ENCODE measurements around the gene SETD6.

Gene SETD6

DNA sequence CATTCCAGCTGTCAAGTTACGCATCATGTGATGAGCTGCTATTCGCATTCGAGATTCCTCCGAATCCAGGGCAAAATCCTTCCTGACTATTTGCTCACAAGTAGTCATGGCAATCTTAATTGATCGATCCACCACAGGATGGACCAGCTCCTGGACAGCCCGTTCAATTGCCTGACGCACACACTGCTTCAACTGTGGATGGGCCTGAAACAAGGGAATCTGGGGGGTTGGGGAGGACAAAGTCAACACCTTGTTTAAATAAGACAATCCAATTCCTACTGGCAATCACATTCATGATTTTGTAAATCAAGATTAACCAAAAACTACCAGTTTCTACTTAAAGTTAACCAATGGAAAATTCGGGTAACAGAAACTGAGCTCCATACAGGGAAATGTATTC is 28.4 kb downstream of the SETD6 start:
- no peak overlapping the region for H3K9ac ChIP-seq (ENCODE audit: low read length)
- no peak overlapping the region for H3K4me3 ChIP-seq (ENCODE audit: low read depth, low read length, poor library complexity, severe bottlenecking)
- 0 out of 2 replicates have a peak, but pooled peaks cover 2% of the 10 kb centered on the region for H4K20me1 ChIP-seq (ENCODE audit: insufficient read depth, low read length)
- peaks cover 7% of the 10 kb centered on the region; the same call in 1 of the 2 replicates for H3F3A ChIP-seq (ENCODE audit: insufficient read depth, low read length)
- no peak overlapping the region for H3K4me2 ChIP-seq (ENCODE audit: low read length)
- no peaks in the 10 kb centered on the region for H3K9me3 ChIP-seq (ENCODE audit: low read length)
- H3K79me2 ChIP-seq (ENCODE audit: insufficient read depth, low read length): no peaks in the 10 kb centered on the region
- H3K27me3 ChIP-seq (ENCODE audit: insufficient read depth, low read length): no peaks in the 10 kb centered on the region
- TF ChIP-seq, protein P1, sequence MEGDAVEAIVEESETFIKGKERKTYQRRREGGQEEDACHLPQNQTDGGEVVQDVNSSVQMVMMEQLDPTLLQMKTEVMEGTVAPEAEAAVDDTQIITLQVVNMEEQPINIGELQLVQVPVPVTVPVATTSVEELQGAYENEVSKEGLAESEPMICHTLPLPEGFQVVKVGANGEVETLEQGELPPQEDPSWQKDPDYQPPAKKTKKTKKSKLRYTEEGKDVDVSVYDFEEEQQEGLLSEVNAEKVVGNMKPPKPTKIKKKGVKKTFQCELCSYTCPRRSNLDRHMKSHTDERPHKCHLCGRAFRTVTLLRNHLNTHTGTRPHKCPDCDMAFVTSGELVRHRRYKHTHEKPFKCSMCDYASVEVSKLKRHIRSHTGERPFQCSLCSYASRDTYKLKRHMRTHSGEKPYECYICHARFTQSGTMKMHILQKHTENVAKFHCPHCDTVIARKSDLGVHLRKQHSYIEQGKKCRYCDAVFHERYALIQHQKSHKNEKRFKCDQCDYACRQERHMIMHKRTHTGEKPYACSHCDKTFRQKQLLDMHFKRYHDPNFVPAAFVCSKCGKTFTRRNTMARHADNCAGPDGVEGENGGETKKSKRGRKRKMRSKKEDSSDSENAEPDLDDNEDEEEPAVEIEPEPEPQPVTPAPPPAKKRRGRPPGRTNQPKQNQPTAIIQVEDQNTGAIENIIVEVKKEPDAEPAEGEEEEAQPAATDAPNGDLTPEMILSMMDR (IDR thresholded peaks at IDR 0.05; ENCODE audit: low read length): no peak
- no peak for TF ChIP-seq EZH2 (IDR thresholded peaks at IDR 0.05; ENCODE audit: borderline replicate concordance, low read length)
- H2AFZ ChIP-seq (ENCODE audit: low read length): no peak overlapping the region
- H3K36me3 ChIP-seq (ENCODE audit: insufficient read depth, low read length): peaks cover 97% of the 10 kb centered on the region
- no peaks in the 10 kb centered on the region for H3K4me1 ChIP-seq (ENCODE audit: insufficient read depth, low read length, severe bottlenecking)
- no peaks in the 10 kb centered on the region for H3K9me2 ChIP-seq (ENCODE audit: low read depth, low read length)
- no peak overlapping the region for H3K27ac ChIP-seq (ENCODE audit: low read depth, low read length, poor library complexity, severe bottlenecking)

DNA sequence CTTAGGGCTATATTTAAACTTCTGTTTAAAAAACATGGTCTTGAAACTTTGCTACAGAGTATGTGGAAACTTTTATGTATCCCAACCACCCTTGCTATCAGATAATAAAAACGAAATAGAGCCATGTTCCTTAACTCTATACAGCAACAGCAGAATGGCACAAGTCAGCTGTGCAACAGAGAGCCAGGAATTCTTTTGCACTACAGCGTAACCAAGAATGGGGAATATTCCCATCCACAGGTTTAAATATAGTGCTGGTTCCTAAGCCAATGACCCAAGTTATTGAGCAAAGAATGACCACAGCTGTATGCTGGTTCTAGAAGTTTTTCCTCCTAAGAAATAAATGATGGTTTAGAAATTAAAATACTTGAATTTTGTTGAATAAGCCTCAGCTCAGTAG is 33.1 kb downstream of the SETD6 start:
- no peak overlapping the region for H3K4me2 ChIP-seq (ENCODE audit: low read length)
- no peak overlapping the region for H3K4me3 ChIP-seq (ENCODE audit: low read depth, low read length, poor library complexity, severe bottlenecking)
- no peak overlapping the region for H3K27ac ChIP-seq (ENCODE audit: low read depth, low read length, poor library complexity, severe bottlenecking)
- no peaks in the 10 kb centered on the region for H3K9me3 ChIP-seq (ENCODE audit: low read length)
- H3K9ac ChIP-seq (ENCODE audit: low read length): no peak overlapping the region
- H3F3A ChIP-seq (ENCODE audit: insufficient read depth, low read length): 0 out of 2 replicates have a peak, but pooled peaks cover 7% of the 10 kb centered on the region
- no peaks in the 10 kb centered on the region for H3K9me2 ChIP-seq (ENCODE audit: low read depth, low read length)
- no peak for TF ChIP-seq EZH2 (IDR thresholded peaks at IDR 0.05; ENCODE audit: borderline replicate concordance, low read length)
- TF ChIP-seq, protein P1 (IDR thresholded peaks at IDR 0.05; ENCODE audit: low read length): no peak
- no peak overlapping the region for H2AFZ ChIP-seq (ENCODE audit: low read length)
- H3K79me2 ChIP-seq (ENCODE audit: insufficient read depth, low read length): no peaks in the 10 kb centered on the region
- H3K36me3 ChIP-seq (ENCODE audit: insufficient read depth, low read length): peaks cover 99% of the 10 kb centered on the region
- no peaks in the 10 kb centered on the region for H3K4me1 ChIP-seq (ENCODE audit: insufficient read depth, low read length, severe bottlenecking)
- H4K20me1 ChIP-seq (ENCODE audit: insufficient read depth, low read length): 0 out of 2 replicates have a peak, but pooled peaks cover 2% of the 10 kb centered on the region
- no peaks in the 10 kb centered on the region for H3K27me3 ChIP-seq (ENCODE audit: insufficient read depth, low read length)

DNA sequence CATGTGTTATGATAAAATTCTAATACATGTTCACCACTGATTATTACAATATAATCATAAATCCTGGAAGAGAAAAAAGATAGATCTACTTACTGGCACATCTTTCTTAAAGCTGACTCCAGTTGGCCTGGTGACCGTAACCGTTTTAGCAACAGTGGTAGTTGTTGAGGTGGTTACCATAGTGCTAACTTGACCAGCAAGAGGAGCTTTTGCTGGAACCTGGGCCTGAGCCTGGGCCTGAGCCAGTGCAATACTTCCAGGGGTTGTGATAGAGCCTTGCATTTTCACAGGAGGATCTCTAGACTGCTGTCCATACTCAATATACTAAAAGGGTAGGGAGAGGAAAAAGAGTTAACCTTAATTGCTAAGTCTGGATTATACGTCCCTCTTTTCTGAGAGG is 36.2 kb downstream of the SETD6 start:
- H3F3A ChIP-seq (ENCODE audit: insufficient read depth, low read length): 0 out of 2 replicates have a peak, but pooled peaks cover 7% of the 10 kb centered on the region
- no peaks in the 10 kb centered on the region for H3K4me1 ChIP-seq (ENCODE audit: insufficient read depth, low read length, severe bottlenecking)
- TF ChIP-seq EZH2 (IDR thresholded peaks at IDR 0.05; ENCODE audit: borderline replicate concordance, low read length): no peak
- TF ChIP-seq, protein P1 (IDR thresholded peaks at IDR 0.05; ENCODE audit: low read length): no peak
- H3K4me3 ChIP-seq (ENCODE audit: low read depth, low read length, poor library complexity, severe bottlenecking): no peak overlapping the region
- no peak overlapping the region for H3K4me2 ChIP-seq (ENCODE audit: low read length)
- H3K27me3 ChIP-seq (ENCODE audit: insufficient read depth, low read length): no peaks in the 10 kb centered on the region
- no peak overlapping the region for H3K27ac ChIP-seq (ENCODE audit: low read depth, low read length, poor library complexity, severe bottlenecking)
- H3K9me3 ChIP-seq (ENCODE audit: low read length): no peaks in the 10 kb centered on the region
- peaks cover 99% of the 10 kb centered on the region for H3K36me3 ChIP-seq (ENCODE audit: insufficient read depth, low read length)
- H4K20me1 ChIP-seq (ENCODE audit: insufficient read depth, low read length): no peaks in the 10 kb centered on the region
- no peak overlapping the region for H3K9ac ChIP-seq (ENCODE audit: low read length)
- no peaks in the 10 kb centered on the region for H3K9me2 ChIP-seq (ENCODE audit: low read depth, low read length)
- H2AFZ ChIP-seq (ENCODE audit: low read length): no peak overlapping the region
- no peaks in the 10 kb centered on the region for H3K79me2 ChIP-seq (ENCODE audit: insufficient read depth, low read length)
